Measurements from ENCODE around the gene ASB13. TPM values are rescaled to one million over a fixed set of nuclear protein-coding genes. Genes with fewer than 3 reads are reported as not detected.

The ASB13 gene
- total and polyA plus RNA-seq, 2 of the 13 experiments (the other 11 are each of a cell fraction or from before 2014, with no cell fraction given): 9.3 to 15.4 TPM

DNA sequence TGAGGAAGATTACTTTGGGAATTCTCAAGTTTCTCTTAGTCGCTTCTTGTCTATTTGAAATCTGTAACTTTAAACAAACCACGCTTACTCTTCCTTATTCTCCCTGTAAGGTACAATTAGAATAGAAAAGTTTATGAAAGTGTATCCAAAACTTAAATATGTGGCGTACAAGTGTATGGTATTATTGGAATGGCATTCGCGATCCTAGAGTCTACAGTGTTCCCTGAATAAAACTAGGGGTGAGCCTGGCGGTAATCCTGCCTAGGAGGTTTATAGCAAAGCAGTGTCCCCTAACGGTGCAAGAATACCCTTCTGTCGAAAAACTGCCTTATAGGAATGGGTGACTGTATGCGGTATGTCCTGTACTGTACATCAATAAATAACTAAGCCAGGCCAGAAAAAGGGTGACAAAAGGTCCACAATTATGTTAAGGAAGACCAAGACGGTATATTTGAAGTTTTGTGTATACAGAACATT lies 19.4 kb upstream of the ASB13 start:
- intact Hi-C loops (cut with micrococcal nuclease; ENCODE audit: unreplicated experiment) (loop anchor here (2.0 kb wide), 1 partner anchor 25 kb away; no protein-coding TSS in a partner anchor), in situ Hi-C loops (cut with HindIII; ENCODE audit: extremely low pct_ligation_motif_present, low pct_unique_long_range_greater_than_20kb) (no loop called here)
- ChIA-PET CTCF (ENCODE audit: low intra/inter-chr PET ratio, low total read pairs) (interaction anchor here (1.7 kb wide), 1 partner anchor 56 kb away, joined by 4 read pairs; no protein-coding TSS in a partner anchor), POLR2A (interaction anchor here (2.1 kb wide), 1 partner anchor 204 kb away, joined by 11 read pairs; the partner anchor contains the start of genes ANKRD16 and FBH1)
- Histone ChIP-seq H3K4me3 (replicated peaks in 1 of 3; ENCODE audit: insufficient read depth in 1 of 3, low read depth in 2 of 3, low read length in 3 of 3) (peak overlapping the region; percentile 86 to 94 (median 89)), H2AFZ (ENCODE audit: low read length) (no peak overlapping the region), H3K36me3 (replicated peaks in 1 of 2; ENCODE audit: control insufficient read depth in 1 of 2, insufficient read depth in 2 of 2, low read length in 2 of 2) (no peaks in the 10 kb centered on the region), H3K9ac (ENCODE audit: insufficient read depth, low read depth, low read length) (peak overlapping the region; percentile 92), H3K4me1 (ENCODE audit: insufficient read depth, low read length) (peaks cover 60% of the 10 kb centered on the region), H4K20me1 (ENCODE audit: insufficient read depth, low read length) (peaks cover 12% of the 10 kb centered on the region; the same call in 1 of the 2 replicates), H3K27ac (ENCODE audit: extremely low read length, insufficient read depth, low read length) (peak overlapping the region; percentile 86), H3K9me3 (ENCODE audit: low read length) (no peaks in the 10 kb centered on the region), H3K27me3 (ENCODE audit: control insufficient read depth in 1 of 2, insufficient read depth in 2 of 2, low read length in 2 of 2) (no peaks in the 10 kb centered on the region; a peak in 2 of 5 replicates), H3K79me2 (ENCODE audit: insufficient read depth, low read length) (peaks cover 60% of the 10 kb centered on the region), H3K4me2 (ENCODE audit: low read depth, low read length) (peak overlapping the region; percentile 79)
- BruUV-seq (replicated peaks): TSS peak; percentile 61
- TF ChIP-seq KAT7 (CRISPR knock-in tag; IDR thresholded peaks at IDR 0.05; ENCODE audit: borderline replicate concordance) (0 out of 2 replicates have a peak, but pooled peaks have one; percentile 7), HNRNPK (IDR thresholded peaks at IDR 0.05; ENCODE audit: low read depth, low read length, poor library complexity, severe bottlenecking) (no peak), SIN3A (IDR thresholded peaks at IDR 0.05; ENCODE audit: borderline replicate concordance, low read depth, low read length) (no peak), RXRB (CRISPR knock-in tag; IDR thresholded peaks at IDR 0.05; ENCODE audit: borderline replicate concordance) (peak; percentile 4; the same call in 1 of the 2 replicates), PAX8 (CRISPR knock-in tag; IDR thresholded peaks at IDR 0.05; ENCODE audit: borderline replicate concordance) (no peak), BRCA1 (CRISPR knock-in tag; IDR thresholded peaks at IDR 0.05) (no peak), ZC3H13 (CRISPR knock-in tag; IDR thresholded peaks at IDR 0.05) (0 out of 2 replicates have a peak, but pooled peaks have one; percentile 32), RFXAP (CRISPR knock-in tag; IDR thresholded peaks at IDR 0.05; ENCODE audit: borderline replicate concordance) (no peak), ZNF230 (CRISPR knock-in tag; IDR thresholded peaks at IDR 0.05) (no peak), SNAI1 (CRISPR knock-in tag; IDR thresholded peaks at IDR 0.05; ENCODE audit: borderline replicate concordance) (0 out of 2 replicates have a peak, but pooled peaks have one; percentile 58), PLRG1 (conservative IDR thresholded peaks at IDR 0.05) (no peak), ARID2 (CRISPR knock-in tag; IDR thresholded peaks at IDR 0.05; ENCODE audit: borderline replicate concordance) (0 out of 2 replicates have a peak, but pooled peaks have one; percentile 39), ZNF264 (CRISPR knock-in tag; IDR thresholded peaks at IDR 0.05) (no peak), GLI4 (CRISPR knock-in tag; IDR thresholded peaks at IDR 0.05; ENCODE audit: borderline replicate concordance) (no peak), GABPB1 (CRISPR knock-in tag; IDR thresholded peaks at IDR 0.05) (no peak), STAG1 (CRISPR knock-in tag; IDR thresholded peaks at IDR 0.05) (no peak)
- TF ChIP-seq, protein P1, sequence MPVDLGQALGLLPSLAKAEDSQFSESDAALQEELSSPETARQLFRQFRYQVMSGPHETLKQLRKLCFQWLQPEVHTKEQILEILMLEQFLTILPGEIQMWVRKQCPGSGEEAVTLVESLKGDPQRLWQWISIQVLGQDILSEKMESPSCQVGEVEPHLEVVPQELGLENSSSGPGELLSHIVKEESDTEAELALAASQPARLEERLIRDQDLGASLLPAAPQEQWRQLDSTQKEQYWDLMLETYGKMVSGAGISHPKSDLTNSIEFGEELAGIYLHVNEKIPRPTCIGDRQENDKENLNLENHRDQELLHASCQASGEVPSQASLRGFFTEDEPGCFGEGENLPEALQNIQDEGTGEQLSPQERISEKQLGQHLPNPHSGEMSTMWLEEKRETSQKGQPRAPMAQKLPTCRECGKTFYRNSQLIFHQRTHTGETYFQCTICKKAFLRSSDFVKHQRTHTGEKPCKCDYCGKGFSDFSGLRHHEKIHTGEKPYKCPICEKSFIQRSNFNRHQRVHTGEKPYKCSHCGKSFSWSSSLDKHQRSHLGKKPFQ (CRISPR knock-in tag; IDR thresholded peaks at IDR 0.05; ENCODE audit: insufficient replicate concordance): no peak
- TF ChIP-seq, protein P2, sequence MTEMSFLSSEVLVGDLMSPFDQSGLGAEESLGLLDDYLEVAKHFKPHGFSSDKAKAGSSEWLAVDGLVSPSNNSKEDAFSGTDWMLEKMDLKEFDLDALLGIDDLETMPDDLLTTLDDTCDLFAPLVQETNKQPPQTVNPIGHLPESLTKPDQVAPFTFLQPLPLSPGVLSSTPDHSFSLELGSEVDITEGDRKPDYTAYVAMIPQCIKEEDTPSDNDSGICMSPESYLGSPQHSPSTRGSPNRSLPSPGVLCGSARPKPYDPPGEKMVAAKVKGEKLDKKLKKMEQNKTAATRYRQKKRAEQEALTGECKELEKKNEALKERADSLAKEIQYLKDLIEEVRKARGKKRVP (CRISPR knock-in tag; IDR thresholded peaks at IDR 0.05): no peak
- 1% methylated on average over 10 of the region's 10 CpGs for WGBS (ENCODE audit: low lambda C conversion rate)
- DNase-seq (ENCODE audit: low spot score) (no peak), ATAC-seq (0 out of 3 replicates have a peak, but pooled peaks have one; percentile 5), FAIRE-seq (no peak)
